GM21737 (cell line): Measurements from ENCODE around the gene SERINC3.
"Not testable (repeated sequence)": the region's sequence is repeated elsewhere in the genome, so short reads cannot be mapped to it uniquely, and the experiment has no call there.

Experiments used
- ATAC-seq: cut with Tn5 transposase; IDR thresholded peaks from one replicate; pipeline ENCODE4 v1.9.1; 2021; ENCODE audit warnings: mild to moderate bottlenecking, moderate library complexity; ENCODE audit not compliant: unreplicated experiment

Gene SERINC3

DNA sequence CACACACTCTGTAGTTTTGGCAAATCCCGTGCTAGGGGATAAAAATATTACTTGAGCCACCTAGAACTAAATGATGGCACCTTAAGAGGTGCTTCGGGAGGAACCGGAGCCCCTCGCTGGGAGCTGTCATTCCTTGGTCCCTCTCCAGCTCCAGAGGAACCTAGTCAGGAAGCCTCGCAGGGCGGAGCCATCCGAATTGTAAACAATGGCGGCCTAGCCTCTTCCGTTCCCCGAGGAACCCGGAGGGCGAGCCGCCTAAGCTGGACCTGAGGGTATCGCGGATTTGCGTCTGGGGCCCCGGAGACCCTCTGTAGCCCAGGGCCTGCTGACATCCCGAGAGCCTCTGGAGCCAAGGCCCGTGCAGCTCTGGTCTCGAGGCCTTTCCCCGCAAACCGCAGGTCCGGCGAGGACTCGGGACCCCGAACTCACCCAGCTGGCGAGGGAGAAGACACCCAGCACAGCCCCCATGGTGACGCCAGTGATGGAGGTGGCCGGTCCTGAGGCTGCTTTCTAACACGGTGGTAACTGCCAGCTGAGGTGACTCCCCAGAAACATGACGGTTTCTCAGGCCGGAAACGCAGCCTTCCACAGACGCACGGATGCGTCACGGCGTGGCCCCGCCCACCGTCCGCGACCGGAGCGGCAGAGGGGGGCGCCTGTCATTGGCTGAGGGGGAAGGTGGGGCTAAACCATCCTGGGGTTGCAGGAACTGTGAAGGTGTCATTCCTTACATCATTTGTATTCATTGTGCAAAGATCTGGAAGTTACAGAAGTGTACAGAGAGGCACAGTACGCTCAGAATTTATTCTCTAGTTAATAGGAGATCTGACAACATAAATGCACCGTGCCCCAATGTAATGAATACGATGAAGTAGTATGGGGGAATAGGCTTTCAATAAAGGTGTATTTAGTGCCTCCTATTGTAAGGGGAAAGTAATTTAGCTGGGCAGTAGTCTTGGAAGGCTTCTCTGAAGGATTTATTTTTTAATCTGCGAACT, at the start of gene SERINC3:
TSS of gene SERINC3 (minus strand) at position 587 of the 998 bp plus-strand sequence. CDS start at position 468, 119 bp downstream.
- ATAC-seq: peak; percentile 97

- ATAC-seq: no peak
Measured at GRCh38 chr20:44571362-44571988, 49.6 kb upstream of the SERINC3 start.

DNA sequence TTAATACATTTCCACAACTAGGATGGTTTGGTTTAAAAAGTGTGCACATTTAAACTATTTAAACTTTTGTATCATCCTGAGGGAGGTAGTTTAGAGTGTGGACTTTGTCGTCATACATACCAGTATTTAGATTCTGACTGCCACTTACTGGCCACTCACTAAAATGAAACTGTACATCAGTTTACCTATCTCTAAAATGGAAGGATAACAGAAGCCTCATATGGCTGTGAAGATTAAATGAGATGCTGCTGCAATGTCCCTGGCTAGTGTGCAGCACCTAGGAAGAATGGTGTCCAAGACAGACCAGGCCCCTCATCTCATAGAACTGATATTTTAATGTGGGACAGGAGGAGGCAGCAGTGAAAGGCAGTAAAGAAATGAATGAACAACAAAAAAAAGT, 48.5 kb upstream of the SERINC3 start:
- ATAC-seq: no peak

GRCh38 chr20:44566811-44567210, 44.9 kb upstream of the SERINC3 start:
- no peak for ATAC-seq

GRCh38 chr20:44566018-44566417, 44.1 kb upstream of the SERINC3 start:
- no peak for ATAC-seq

- no peak for ATAC-seq
Measured at GRCh38 chr20:44561876-44562275, 40.0 kb upstream of the SERINC3 start.

GRCh38 chr20:44560818-44561217, 38.9 kb upstream of the SERINC3 start:
- not testable (repeated sequence) for ATAC-seq

DNA sequence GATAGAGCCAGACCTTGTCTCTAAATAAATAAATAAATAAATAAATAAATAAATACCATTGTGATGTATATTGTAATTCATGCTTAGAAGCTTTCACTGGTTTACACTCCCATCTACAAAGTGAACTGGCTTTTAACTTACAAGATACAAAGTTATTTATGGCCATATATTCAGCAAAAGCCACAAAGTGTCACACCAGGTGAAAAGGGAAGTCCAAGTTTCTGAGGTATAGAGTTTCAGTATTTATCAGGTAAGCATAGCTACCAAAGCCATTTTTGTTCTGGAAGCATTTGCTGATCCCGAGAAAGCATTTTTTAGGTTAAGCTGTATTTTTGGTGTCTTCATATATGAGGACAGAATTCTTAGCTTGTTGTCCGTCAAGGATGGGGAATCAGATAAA, 38.4 kb upstream of the SERINC3 start:
- ATAC-seq: no peak

DNA sequence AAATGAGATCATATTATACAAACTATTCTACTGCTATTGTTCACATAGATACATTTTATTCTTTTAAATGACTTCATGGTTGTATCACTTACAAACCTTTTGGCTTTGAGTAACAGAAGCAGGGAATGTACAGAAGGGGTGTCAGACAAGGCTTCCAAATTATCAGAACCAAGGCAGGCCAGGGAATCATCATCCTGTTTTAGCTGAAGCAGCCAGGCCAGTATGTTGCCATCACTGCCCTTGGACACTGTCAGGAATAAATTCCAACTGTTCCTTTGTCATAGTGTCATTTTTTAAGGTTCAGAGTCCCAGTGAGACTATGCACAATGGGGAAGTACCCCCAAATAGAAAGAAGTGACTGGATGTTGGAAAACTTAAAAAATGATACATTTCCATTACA, 37.4 kb upstream of the SERINC3 start:
- ATAC-seq: no peak

DNA sequence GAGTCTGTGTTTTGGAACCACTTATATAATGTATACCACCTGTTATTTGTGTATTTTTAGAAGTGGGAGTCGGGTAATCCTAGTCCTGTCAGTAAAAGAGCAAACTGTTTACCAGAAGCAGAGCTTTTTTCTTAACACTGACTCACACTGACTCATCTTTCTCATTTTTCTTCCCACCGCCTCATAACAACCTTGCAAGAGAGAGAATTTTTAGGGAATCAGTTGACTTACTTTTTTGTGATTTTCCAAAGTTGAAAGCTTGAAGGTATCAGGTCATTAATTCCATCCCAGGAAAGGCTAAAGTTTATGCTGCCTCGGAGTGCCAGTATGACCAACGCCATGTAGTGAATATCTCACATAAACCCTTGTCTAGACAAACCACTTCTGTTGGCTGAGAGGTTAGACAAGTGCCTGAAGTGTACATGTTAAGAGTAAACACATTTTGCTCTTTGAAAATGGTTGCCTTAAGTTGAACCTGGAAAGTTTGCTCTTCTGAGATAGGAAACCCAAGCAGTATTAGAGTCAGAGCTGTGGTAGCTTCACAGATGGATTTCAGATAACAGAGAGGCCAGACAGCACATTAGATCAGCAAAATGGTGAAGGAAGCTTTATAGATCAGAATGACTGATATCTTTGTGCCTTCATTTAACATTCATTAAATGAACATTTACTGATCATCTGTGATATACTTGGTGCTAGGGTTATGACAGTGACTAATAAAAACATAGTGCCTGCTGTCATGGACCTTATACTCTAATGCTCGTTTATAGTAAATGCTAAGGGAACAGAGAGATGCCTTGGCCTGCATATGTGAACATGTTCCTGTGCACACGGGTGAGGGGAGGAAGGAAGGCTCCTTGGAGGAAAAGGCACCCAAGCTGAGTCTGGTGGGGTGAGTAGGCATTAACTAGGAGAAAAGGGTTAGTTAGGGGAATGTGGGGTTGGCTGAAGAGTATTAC, 31.4 kb upstream of the SERINC3 start:
- no peak for ATAC-seq

- no peak for ATAC-seq
Measured at GRCh38 chr20:44552568-44552949, 30.7 kb upstream of the SERINC3 start.

DNA sequence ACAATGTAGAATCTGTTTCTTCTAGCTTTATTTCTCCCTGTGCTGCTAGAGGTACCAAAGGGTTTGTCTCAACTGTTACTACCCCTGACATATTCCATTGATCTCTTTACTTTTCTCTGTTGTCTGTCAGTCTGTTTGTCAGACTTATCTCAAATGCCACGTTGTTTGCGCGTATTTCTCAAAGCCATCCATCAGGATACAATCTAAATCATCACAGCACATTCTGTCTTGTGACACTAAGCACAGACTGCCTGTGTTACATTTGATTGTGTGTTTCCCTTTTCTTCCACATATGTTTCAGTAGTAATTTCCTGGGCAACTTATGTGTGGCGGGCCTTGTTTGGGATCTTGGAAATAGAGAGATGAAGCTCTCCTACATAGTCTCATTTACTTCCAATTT, 30.2 kb upstream of the SERINC3 start:
- ATAC-seq: no peak

- no peak for ATAC-seq
Measured at GRCh38 chr20:44549123-44549522, 27.3 kb upstream of the SERINC3 start.

GRCh38 chr20:44547419-44547818, 25.5 kb upstream of the SERINC3 start:
- no peak for ATAC-seq

DNA sequence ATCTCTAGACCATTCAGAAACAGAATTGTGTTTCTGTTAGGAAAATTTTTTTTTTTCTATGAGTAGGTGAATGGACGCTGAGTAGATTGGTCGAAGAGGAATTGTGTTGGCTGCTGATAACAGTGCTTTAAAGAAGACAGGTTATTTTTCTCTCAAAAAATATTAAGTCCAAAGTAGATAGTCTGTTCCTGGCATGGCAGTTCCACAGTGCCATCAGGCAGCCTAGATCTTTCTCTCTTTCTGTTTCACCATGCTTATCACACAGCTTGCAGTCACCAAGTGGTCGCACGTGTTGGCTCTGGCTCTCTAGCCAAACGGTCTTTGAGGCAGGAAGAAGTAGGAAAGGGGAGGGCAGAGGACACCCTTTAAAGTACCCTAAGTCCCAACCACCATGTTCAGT, 22.4 kb upstream of the SERINC3 start:
- ATAC-seq: no peak

DNA sequence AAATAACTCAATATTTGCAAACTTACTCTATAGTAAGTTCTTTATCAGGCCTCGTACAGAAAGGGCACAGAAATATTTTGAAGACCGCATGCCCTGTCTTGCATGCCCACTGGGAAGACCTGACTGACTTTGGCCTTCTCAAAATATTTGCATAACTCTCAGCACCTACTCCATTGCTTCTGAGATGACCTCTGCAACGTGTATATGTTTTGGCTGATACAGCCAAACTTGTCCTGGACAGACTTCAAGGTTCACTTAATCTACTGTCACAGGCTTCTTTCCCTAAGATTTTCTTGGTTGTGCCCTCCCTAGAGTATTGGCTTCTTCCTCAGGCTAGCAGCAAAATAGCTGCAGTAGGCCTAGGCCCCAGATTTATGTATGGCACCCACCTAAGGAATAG, 21.5 kb upstream of the SERINC3 start:
- ATAC-seq: no peak

- no peak for ATAC-seq
Measured at GRCh38 chr20:44542890-44543289, 21.0 kb upstream of the SERINC3 start.

DNA sequence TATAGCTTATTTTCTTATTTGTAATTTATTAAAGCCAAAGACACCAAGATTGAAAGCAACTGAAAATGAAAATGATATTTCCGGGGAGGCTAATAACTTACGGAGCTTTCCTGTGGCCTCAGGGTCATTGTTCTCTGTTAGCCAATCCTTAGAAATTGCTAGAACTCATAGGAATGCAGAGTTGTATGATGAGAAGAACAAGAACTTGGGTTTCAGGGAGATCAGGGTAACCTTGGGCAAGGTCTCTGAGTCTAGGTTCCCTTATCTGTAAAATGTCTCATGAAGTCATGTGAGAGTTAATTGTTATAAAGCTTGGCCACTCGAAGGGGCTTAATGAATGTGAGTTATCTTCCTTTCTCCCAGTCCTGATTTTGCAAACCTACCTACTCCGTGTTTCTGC, 20.1 kb upstream of the SERINC3 start:
- ATAC-seq: no peak

DNA sequence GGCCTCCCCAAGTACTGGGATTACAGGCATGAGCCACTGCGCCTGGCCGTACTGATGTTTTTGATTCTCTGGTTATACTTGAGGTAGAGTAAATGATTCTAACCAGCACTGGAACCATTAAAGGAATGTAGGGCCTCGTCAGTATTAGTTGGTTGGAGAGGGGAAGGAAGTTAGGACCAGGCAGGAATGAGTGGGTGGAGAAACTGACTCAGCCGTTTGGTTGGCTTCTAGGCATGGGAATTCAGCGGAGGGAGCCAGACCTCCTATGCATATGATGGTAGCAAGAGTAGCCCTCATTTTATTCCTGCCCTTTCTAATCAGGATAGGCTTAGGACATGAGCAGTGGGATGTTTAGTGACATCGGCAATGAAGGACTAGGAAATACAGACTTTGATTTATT, 19.0 kb upstream of the SERINC3 start:
- no peak for ATAC-seq

GRCh38 chr20:44537993-44538392, 16.1 kb upstream of the SERINC3 start:
- ATAC-seq: no peak

DNA sequence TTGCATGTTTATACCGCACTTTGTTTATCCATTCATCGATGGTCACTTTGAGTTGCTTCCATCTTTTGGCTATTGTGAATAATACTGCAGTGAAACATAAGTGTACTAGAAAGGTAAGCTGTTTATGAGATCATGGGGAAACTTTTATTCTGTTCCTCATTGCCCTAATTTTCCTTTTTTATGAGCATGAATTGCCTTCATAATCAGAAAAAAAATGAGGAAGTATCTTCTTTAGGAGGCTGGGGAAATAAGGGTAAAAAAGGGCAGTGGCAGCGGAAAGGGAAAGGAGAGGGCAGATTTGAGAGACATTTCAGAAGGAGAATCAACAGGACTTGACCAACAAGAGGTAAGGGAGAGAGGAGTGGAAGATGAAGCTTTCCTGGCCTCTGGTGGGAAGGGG, 14.3 kb upstream of the SERINC3 start:
- no peak for ATAC-seq
